Myometrial cell (primary cell): Measurements from ENCODE around the gene CHRNB4. TPM values are rescaled to one million over a fixed set of nuclear protein-coding genes. Genes with fewer than 3 reads are reported as not detected.

Experiments used
- total RNA-seq: library from RNA; depleted of rRNA; stranded (reverse); fragments of >200 nt; gene quantifications from 2 replicates; pipeline ENCODE4 v1.2.3, GENCODE V29; 2015

The CHRNB4 gene, protein sequence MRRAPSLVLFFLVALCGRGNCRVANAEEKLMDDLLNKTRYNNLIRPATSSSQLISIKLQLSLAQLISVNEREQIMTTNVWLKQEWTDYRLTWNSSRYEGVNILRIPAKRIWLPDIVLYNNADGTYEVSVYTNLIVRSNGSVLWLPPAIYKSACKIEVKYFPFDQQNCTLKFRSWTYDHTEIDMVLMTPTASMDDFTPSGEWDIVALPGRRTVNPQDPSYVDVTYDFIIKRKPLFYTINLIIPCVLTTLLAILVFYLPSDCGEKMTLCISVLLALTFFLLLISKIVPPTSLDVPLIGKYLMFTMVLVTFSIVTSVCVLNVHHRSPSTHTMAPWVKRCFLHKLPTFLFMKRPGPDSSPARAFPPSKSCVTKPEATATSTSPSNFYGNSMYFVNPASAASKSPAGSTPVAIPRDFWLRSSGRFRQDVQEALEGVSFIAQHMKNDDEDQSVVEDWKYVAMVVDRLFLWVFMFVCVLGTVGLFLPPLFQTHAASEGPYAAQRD
- total RNA-seq = not detected in 2 replicates

DNA sequence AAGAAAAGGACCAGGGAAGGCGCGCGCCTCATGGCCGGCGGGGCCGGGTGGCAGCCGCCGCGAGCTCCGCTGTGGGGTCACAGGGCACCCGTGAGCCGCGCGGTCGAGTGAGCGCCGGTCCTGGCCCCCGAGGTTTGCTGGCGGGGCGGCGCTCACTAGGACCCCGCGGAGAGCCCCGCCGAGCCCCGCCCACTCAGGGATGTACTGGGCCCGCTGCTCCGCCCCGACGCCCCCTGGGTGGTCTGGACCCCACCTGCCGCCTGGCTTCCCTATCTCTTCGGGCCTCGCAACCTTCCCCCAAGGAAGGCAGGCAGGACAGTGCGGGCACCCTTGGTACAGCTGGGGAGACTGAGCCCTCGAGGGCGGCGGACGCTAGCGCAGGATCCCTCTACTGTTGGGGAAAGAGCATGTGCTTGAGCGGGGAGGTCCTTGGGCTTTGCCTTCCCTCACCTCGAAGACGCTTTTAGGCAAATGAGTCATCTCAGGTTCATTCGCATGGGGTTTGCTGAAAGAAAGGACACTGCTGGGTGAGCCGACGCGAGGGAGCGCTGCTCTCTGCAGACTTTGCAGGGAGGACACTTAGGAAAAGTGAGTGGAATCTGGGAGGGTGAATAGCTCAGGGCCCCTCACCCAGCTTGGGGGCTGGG lies at the start of gene CHRNB4:
CHRNB4 (minus strand) TSS at position 109 of the 647 bp plus-strand sequence; CDS start at position 32, 77 bp downstream.

GRCh38 chr15:78620527-78621421 lies 20.2 kb downstream of the CHRNB4 start, which contains the start of gene CHRNA3:
CHRNA3 (minus strand) TSS chr15:78620996; CDS start chr15:78620794, 202 bp downstream.

Other genes starting within 250 kb of the CHRNB4 start
- 8.6 and 16.1 TPM in 2 replicates for gene IREB2, start 203.0 kb downstream of the CHRNB4 start, total RNA-seq
- gene HYKK, start 133.6 kb downstream of the CHRNB4 start, total RNA-seq = 1.2 and 2.7 TPM in 2 replicates
- gene PSMA4, start 100.8 kb downstream of the CHRNB4 start, total RNA-seq = 283 and 346 TPM in 2 replicates
- gene CHRNA5, start 75.7 kb downstream of the CHRNB4 start, total RNA-seq = 1.2 and 7.3 TPM in 2 replicates
- gene CHRNA3, start 20.2 kb downstream of the CHRNB4 start, total RNA-seq = not detected in 2 replicates
- 3.2 and 6.2 TPM in 2 replicates for gene ADAMTS7, start 170.3 kb upstream of the CHRNB4 start, total RNA-seq
- 318 and 397 TPM in 2 replicates for gene MORF4L1, start 231.7 kb upstream of the CHRNB4 start, total RNA-seq